T follicular helper cell (primary cell): Measurements from ENCODE around the gene C11orf65.
"Not testable (repeated sequence)": the region's sequence is repeated elsewhere in the genome, so short reads cannot be mapped to it uniquely, and the experiment has no call there.

ENCODE experiments used
- DNase-seq: peaks from one replicate; pipeline ENCODE4 v3.0.0-alpha.2; 2020; ENCODE audit warnings: low read depth

C11orf65 gene

GRCh38 chr11:108474664-108475463 lies 7.5 kb upstream of the C11orf65 start:
- DNase-seq, result no peak

GRCh38 chr11:108472681-108473080 lies 5.4 kb upstream of the C11orf65 start:
- DNase-seq, result no peak

GRCh38 chr11:108468478-108468864 lies 1.1 kb upstream of the C11orf65 start:
- DNase-seq, result no peak

- DNase-seq, result no peak
Measured at GRCh38 chr11:108466405-108466804, 924 bp downstream of the C11orf65 start.

GRCh38 chr11:108453207-108453835 lies 14.0 kb downstream of the C11orf65 start:
- DNase-seq, result no peak

GRCh38 chr11:108441445-108441844 lies 25.9 kb downstream of the C11orf65 start:
- not testable (repeated sequence) for DNase-seq

- no peak for DNase-seq
Measured at GRCh38 chr11:108436594-108436993, 30.7 kb downstream of the C11orf65 start.

- DNase-seq, result no peak
Measured at GRCh38 chr11:108435066-108435465, 32.3 kb downstream of the C11orf65 start.

GRCh38 chr11:108432783-108433182 lies 34.5 kb downstream of the C11orf65 start:
- no peak for DNase-seq

GRCh38 chr11:108431997-108432396 lies 35.3 kb downstream of the C11orf65 start:
- no peak for DNase-seq

- DNase-seq, result no peak
Measured at GRCh38 chr11:108431370-108431769, 36.0 kb downstream of the C11orf65 start.

- peak; percentile 32 for DNase-seq
Measured at GRCh38 chr11:108417551-108417950, 49.8 kb downstream of the C11orf65 start.

GRCh38 chr11:108414958-108415357 lies 52.4 kb downstream of the C11orf65 start:
- DNase-seq, result no peak

- no peak for DNase-seq
Measured at GRCh38 chr11:108405706-108406105, 61.6 kb downstream of the C11orf65 start.

- no peak for DNase-seq
Measured at GRCh38 chr11:108403052-108403451, 64.3 kb downstream of the C11orf65 start.

- no peak for DNase-seq
Measured at GRCh38 chr11:108402241-108402640, 65.1 kb downstream of the C11orf65 start.

GRCh38 chr11:108398439-108398838 lies 68.9 kb downstream of the C11orf65 start:
- no peak for DNase-seq

GRCh38 chr11:108396672-108397071 lies 70.7 kb downstream of the C11orf65 start:
- not testable (repeated sequence) for DNase-seq

- no peak for DNase-seq
Measured at GRCh38 chr11:108394744-108395284, 72.5 kb downstream of the C11orf65 start.

GRCh38 chr11:108393046-108393445 lies 74.3 kb downstream of the C11orf65 start:
- no peak for DNase-seq

GRCh38 chr11:108392353-108392752 lies 75.0 kb downstream of the C11orf65 start:
- DNase-seq, result no peak

GRCh38 chr11:108388576-108388975 lies 78.8 kb downstream of the C11orf65 start:
- no peak for DNase-seq

- DNase-seq, result not testable (repeated sequence)
Measured at GRCh38 chr11:108373505-108373904, 93.8 kb downstream of the C11orf65 start.
